ENCODE measurements around the gene VPREB1.
"Not testable (repeated sequence)": the region's sequence is repeated elsewhere in the genome, so short reads cannot be mapped to it uniquely, and the experiment has no call there.

Gene VPREB1

GRCh38 chr22:22244316-22245250, at the start of gene VPREB1:
Gene VPREB1 (plus strand): TSS chr22:22244786. CDS start chr22:22244814, 28 bp downstream.
- DNase-seq (ENCODE audit: extremely low read depth in 1 of 2, low read depth in 1 of 2), result no peak

- no peak for DNase-seq (ENCODE audit: extremely low read depth in 1 of 2, low read depth in 1 of 2)
Measured at GRCh38 chr22:22194931-22195264, 49.7 kb upstream of the VPREB1 start.

GRCh38 chr22:22195265-22196017, 49.1 kb upstream of the VPREB1 start:
- DNase-seq (ENCODE audit: extremely low read depth in 1 of 2, low read depth in 1 of 2), result peak; percentile 29 to 72

GRCh38 chr22:22196018-22196533, 48.5 kb upstream of the VPREB1 start:
- no peak for DNase-seq (ENCODE audit: extremely low read depth in 1 of 2, low read depth in 1 of 2)

- DNase-seq (ENCODE audit: extremely low read depth in 1 of 2, low read depth in 1 of 2), result no peak
Measured at GRCh38 chr22:22196833-22197477, 47.6 kb upstream of the VPREB1 start.

- no peak for DNase-seq (ENCODE audit: extremely low read depth in 1 of 2, low read depth in 1 of 2)
Measured at GRCh38 chr22:22197993-22198402, 46.6 kb upstream of the VPREB1 start.

GRCh38 chr22:22198751-22199150, 45.8 kb upstream of the VPREB1 start:
- no peak for DNase-seq (ENCODE audit: extremely low read depth in 1 of 2, low read depth in 1 of 2)

- no peak for DNase-seq (ENCODE audit: extremely low read depth in 1 of 2, low read depth in 1 of 2)
Measured at GRCh38 chr22:22199634-22200033, 45.0 kb upstream of the VPREB1 start.

GRCh38 chr22:22200569-22201184, 43.9 kb upstream of the VPREB1 start:
- no peak for DNase-seq (ENCODE audit: extremely low read depth in 1 of 2, low read depth in 1 of 2)

GRCh38 chr22:22201185-22201929, 43.2 kb upstream of the VPREB1 start:
- no peak for DNase-seq (ENCODE audit: extremely low read depth in 1 of 2, low read depth in 1 of 2)

- no peak for DNase-seq (ENCODE audit: extremely low read depth in 1 of 2, low read depth in 1 of 2)
Measured at GRCh38 chr22:22201930-22202343, 42.6 kb upstream of the VPREB1 start.

GRCh38 chr22:22203048-22203971, 41.3 kb upstream of the VPREB1 start:
- no peak for DNase-seq (ENCODE audit: extremely low read depth in 1 of 2, low read depth in 1 of 2)

- DNase-seq (ENCODE audit: extremely low read depth in 1 of 2, low read depth in 1 of 2), result peak; percentile 61 to 73
Measured at GRCh38 chr22:22207845-22208564, 36.6 kb upstream of the VPREB1 start.

- no peak for DNase-seq (ENCODE audit: extremely low read depth in 1 of 2, low read depth in 1 of 2)
Measured at GRCh38 chr22:22208652-22209051, 35.9 kb upstream of the VPREB1 start.

GRCh38 chr22:22209080-22209640, 35.4 kb upstream of the VPREB1 start:
- DNase-seq (ENCODE audit: extremely low read depth in 1 of 2, low read depth in 1 of 2), result not testable (repeated sequence)

- peak; percentile 59 to 81 for DNase-seq (ENCODE audit: extremely low read depth in 1 of 2, low read depth in 1 of 2)
Measured at GRCh38 chr22:22210375-22210774, 34.2 kb upstream of the VPREB1 start.

GRCh38 chr22:22210889-22211833, 33.4 kb upstream of the VPREB1 start:
- no peak for DNase-seq (ENCODE audit: extremely low read depth in 1 of 2, low read depth in 1 of 2)

Measured in stimulated activated CD8-positive, alpha-beta memory T cell treated with anti-CD3 and anti-CD28 coated beads, Interleukin-7, amount 100 ng/mL, for 48 hours (primary cell).